GM21717 (cell line): ENCODE results near the gene PRM2.

Source experiments
- ATAC-seq: cut with Tn5 transposase; IDR thresholded peaks from one replicate; pipeline ENCODE4 v1.9.1; 2021; ENCODE audit warnings: mild to moderate bottlenecking, moderate library complexity; ENCODE audit not compliant: unreplicated experiment

The PRM2 gene

DNA sequence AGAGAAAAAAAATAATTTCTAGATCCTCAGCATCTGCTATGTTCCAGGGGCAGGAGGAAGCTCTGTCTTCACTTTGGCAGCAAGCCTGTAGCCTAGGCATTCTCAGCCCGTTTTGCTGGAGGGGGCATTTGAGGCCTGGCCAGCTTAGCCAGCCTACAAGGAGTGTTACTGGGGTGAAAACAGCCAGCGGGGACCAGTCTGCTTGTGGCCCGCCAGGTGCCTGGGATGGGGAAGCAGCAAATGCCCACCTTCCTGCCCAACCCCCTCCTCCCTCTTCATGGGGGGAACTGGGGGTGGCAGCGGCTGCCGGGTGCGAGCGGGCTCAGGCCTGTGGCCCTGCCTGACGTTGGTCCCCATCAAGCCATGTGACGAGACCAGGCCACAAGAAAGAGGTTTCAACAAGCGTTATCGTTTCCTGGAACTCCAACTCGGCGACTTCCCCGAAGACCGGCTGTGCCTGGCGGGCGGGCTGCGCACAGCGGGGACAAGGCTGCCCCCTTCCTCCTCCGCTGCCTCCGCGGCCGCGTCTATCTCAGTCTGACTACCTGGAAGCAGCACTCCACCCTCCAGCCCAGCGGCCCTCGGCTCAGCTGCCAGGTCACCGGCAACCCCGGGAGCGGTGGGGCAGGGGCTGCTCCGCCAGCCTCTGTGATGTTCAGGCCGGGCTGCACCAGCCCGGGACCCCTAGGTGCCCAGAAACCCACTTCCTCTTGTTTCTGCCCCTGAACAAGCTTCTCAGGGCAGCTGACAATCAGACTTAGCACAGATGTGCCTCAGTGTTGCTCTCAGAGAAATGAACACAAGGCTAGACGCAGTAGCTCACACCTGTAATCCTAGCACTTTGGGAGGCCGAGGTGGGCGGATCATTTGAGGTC is 43.2 kb downstream of the PRM2 start:
- ATAC-seq: no peak

DNA sequence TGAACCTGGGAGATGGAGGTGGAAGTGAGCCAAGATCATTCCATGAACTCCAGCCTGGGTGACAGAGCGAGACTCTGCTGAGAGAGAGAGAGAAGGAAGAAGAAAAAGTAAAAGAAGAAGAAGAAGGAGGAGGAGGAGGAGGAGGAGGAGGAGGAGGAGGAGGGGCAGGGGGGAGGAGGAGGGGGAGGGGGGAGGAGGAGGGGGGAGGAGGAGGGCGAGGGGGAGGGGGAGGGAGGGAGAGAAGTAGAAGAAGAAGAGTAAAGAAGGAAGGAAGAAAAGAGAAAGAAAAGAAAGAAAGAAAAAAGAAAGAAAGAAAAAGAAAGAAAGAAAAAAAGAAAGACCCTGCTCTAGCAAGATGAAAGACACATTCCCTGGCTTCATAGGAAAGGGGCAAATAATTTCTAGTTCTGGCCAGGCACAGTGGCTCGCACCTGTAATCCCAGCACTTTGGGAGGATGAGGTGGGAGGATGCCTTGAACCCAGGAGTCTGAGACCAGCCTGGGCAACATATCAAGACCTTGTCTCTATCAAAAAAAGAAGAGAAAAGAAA is 43.9 kb downstream of the PRM2 start:
- no peak for ATAC-seq

DNA sequence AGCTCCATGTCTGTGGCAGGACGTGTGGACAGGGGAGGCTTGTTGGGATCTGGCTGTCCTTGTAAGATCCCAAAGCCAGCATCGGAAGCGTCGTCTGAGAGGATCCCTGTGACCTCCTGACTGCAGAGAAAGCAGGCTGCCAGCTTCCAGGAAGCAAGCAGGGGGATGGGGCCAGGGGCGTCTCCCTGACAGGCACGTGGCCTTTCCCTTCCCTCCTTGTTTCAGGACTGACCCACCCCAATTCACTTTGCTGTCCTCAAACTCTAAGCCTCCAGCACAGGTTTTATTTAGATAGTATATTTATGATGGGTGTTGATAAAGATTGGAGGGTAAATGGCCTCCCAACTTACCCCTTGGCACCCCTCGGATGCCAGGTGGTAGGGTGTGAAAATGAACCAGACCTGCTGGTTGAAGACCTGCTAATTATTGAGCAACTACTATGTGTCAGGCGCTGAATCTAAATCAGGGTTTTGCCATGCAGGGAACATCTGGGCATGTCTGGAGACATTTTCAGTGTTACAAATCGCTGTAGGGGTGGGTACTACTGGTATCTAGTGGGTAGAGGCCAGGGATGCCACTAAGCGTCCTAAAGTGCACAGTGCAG is 44.8 kb downstream of the PRM2 start:
- no peak for ATAC-seq

GRCh38 chr16:11229906-11230305 is 46.4 kb downstream of the PRM2 start:
- no peak for ATAC-seq

GRCh38 chr16:11229432-11229831 is 46.8 kb downstream of the PRM2 start:
- ATAC-seq: no peak

- ATAC-seq: no peak
Observed at GRCh38 chr16:11225677-11226549, 50.4 kb downstream of the PRM2 start.
